Limb (tissue), 2 donors: ENCODE measurements around the gene FAM151A.

Experiments used
- DNase-seq, 2 donors: peaks; one replicate each; pipeline ENCODE4 v3.0.0-alpha.2; 2016; ENCODE audit errors: extremely low spot score in 2 of 2

FAM151A gene

DNA sequence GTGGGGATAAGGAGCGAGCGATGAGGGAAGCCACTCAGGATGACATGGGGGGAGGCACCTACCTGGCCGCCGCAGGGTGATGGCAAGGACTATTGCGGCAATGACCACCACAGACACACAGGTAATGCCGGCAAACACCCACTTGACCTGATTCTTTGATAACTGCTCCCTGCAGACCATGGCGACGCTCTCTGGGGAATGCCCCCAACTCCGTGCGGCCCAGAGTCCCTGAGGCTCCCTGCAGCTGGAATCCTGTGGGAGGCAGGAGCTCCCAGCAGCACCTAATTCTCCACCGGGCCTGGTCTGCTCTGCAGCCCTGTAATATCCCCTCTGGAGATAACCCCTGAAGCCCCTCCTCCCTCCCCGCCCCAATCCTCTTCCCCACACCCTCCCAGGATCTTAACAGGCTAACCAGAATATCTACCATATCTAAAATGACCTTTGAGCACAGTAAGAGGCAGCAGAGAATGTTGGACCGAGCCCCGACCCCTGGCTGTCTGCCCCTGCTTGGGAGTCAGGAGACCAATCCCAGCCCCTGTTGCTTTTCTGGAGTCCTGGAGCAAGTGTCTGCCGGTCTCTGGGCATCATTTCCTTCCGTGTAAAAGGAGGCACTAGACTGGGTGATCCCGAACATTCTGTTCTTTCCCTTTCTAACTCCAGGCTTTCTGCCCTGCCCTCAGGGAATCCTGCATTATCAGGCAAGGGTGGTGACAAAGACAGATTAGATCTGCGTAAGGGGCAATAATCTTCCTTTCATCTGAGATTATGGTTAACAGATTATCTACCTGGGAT lies at the start of gene FAM151A:
FAM151A (minus strand) TSS at position 310 of the 792 bp plus-strand sequence; CDS start at position 180, 130 bp downstream.
- DNase-seq, result no peak

DNA sequence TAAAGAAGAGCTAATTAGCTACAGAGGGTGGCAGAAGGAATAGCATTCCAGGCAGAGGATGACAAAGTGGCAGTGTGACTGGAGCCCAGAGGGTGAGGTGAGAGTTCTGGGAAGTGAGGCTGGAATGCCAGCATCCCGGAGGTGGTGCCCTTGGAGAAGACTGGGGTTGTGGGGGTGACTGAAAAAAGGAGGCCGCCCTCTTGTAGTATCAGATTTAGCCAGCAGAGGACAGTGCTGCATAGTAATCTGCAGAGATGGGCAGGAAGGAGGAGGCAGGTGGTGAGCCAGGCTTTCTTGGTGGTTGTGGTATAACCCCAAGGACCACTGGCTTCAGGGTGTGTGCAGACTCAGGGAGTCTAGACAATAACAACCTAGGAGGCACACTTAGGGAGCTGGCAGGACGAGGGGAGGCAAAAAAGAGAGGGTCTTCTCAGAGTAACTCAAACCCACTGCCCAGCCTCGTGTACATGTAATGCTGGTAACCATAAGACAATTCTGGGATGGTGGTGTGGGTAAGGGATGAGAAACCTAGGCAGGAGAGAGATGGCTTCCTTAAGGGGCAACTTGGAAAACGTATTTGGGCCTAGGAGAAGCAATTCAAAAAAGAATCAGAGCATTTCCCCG lies 48.8 kb upstream of the FAM151A start:
- peak in 1 of 2 donors; percentile 43 for DNase-seq

DNA sequence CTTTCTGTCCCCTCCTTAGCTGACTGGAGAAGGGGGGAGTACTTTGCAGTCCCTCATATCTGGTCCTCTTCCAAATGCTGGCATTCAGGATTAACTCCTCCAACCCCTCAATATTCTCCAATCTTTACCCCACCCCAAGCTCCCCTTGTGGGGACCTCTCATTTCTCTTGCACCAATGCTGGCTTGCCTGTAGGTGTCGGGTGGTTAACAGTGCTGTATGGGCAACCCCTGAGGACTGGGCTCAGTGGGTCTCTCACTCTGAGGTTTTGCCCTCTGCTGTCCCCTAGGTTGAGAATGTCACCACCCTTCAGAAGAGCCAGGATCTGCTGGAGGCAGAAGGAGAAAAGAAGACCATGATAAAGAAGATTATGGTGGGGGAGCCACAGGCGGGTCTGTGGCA lies 45.2 kb upstream of the FAM151A start:
- DNase-seq, result no peak

DNA sequence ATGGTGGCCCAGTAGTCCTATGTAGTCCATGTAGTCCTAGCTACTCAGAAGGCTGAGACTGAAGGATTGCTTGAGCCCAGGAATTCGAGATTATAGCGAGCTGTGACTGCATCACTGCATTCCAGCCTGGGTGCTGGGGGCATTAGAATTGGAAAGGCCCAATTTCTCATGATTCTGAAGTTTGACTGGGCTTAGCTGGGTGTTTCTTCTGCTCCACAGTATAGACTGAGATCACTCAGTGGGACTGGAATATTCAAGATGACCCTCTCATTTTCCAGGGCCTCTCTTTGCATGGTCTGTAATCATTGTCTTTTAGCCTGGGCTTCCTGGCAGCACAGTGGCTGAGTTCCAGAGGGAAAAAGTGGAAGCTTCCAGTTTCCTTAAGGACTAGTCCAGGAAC lies 44.5 kb upstream of the FAM151A start:
- DNase-seq, result no peak

DNA sequence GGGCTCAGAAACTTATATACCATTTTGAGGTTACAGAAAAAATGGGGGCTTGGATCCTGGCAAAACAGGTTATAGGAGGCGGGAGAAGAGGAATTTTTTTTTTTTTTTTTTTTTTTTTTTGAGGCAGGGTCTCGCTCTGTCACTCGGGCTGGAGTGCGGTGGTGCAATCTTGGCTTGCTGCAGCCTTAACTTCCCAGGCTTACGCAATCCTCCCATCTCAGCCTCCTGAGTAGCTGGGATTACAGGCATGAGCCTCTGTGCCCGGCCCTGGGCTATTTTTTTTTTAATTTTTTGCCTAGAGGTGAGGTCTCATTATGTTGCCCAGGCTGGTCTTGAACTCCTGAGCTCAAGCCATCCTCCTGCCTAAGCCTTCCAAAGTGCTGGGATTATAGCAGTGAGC lies 43.0 kb upstream of the FAM151A start:
- no peak for DNase-seq

- no peak for DNase-seq
Measured at GRCh38 chr1:54665852-54666251, 42.5 kb upstream of the FAM151A start.

- DNase-seq, result no peak
Measured at GRCh38 chr1:54664364-54664763, 41.0 kb upstream of the FAM151A start.

DNA sequence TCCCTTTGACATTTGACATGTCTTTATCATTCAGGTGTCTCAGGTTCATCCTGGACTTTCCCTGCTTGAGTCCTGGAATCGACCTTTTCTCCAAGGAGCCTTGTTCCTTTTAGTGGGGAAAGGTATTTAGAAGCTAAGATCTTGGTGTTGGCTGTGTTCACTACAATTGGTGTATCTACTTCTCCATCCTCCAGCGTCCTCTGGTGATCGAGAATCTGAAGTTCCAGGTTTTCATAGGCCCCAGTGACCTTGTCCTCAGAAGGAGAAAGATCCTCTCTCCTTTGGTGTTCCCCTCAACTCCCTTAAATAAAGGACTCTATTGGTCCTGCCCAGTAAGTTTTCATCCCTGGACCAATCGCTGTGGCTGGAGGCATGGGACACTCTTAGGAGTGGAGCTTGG lies 40.4 kb upstream of the FAM151A start:
- DNase-seq, result no peak

GRCh38 chr1:54658164-54658913 lies 35.0 kb upstream of the FAM151A start:
- no peak for DNase-seq

DNA sequence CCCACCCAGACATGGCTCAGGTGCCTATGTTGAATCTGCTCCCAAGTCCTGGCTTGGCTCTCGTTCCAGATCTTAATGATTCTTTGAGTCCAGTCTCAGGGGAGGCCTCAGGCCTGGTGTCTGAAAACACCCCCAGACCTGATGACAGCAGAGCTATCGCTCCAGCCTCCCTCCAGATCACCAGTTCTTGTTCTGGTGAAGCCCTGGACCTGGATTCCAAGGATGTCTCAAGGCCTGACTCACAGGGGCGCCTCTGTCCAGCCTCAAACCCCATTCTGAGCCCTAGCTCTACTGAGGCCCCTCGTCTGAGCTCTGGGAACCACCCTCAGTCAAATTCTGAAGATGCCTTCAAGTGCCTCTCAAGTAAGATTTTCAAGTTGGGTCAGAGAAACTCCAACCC lies 29.7 kb upstream of the FAM151A start:
- DNase-seq, result no peak

- no peak for DNase-seq
Measured at GRCh38 chr1:54652168-54652567, 28.8 kb upstream of the FAM151A start.

GRCh38 chr1:54651608-54652007 lies 28.3 kb upstream of the FAM151A start:
- no peak for DNase-seq

GRCh38 chr1:54650417-54650816 lies 27.1 kb upstream of the FAM151A start:
- no peak for DNase-seq

DNA sequence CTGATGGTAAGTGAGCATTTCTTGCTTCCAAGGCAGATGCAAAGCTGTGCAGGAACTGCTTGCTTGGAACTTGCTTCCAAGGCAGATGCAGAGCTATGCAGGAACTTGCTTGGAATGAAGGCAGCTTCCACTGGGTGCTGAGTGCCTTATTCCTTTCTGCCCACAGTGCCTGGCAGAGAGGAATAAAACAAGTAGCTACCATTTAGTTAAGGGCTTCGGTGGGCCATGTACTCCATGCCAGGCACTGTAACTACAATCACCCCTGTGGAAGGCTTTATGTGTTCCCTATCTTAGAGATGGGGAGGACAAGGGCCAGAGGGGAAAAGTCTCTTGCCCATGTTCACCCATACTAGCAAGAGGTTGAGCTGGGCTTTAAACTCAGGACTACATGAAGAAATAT lies 26.6 kb upstream of the FAM151A start:
- DNase-seq, result no peak

- no peak for DNase-seq
Measured at GRCh38 chr1:54649130-54649898, 26.0 kb upstream of the FAM151A start.

GRCh38 chr1:54645806-54646676 lies 22.7 kb upstream of the FAM151A start:
- no peak for DNase-seq

- DNase-seq, result no peak
Measured at GRCh38 chr1:54643736-54644135, 20.4 kb upstream of the FAM151A start.

- no peak for DNase-seq
Measured at GRCh38 chr1:54640863-54641836, 17.8 kb upstream of the FAM151A start, which contains the start of gene MROH7. TSS of gene MROH7 (plus strand) at chr1:54641786. CDS start at chr1:54652927, 11,141 bp downstream.

DNA sequence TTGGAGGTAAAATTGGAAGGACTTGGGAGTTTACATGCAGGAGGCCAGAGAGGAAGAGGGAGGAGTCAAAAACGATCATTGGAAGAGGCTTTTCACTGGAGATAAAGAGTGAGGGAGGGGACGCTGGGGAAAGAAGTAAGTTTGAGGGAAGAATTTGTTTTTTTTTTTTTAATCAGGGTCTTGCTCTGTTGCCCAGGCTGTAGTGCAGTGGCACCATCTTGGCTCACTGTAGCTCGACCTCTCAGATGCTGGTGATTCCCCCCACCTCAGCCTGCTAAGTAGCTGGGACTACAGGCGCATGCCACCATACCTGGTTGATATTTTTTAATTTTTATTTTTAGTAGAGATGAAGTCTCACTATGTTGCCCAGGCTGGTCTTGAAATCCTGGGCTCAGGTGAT lies 17.0 kb upstream of the FAM151A start:
- DNase-seq, result no peak
